Neural progenitor cell (in vitro differentiated cells): ENCODE data around the gene PLVAP. TPM values are rescaled to one million over a fixed set of nuclear protein-coding genes. Genes with fewer than 3 reads are reported as not detected.

ENCODE experiments used
- DNase-seq: peaks from one replicate; pipeline ENCODE4 v3.0.0-alpha.2; 2016; ENCODE audit warnings: low spot score
- H2AFZ ChIP-seq: fragments of 200-600 bp; sonication (generic); replicated peaks from 2 replicates; pipeline ENCODE4 v1.6.1; 2016; ENCODE audit warnings: antibody characterized with exemption
- H3F3A ChIP-seq: fragments of 200-600 bp; sonication (generic); 2 replicates; pipeline ENCODE4 v1.6.1; 2016; ENCODE audit warnings: antibody characterized with exemption, low read depth
- H3K27ac ChIP-seq: fragments of 200-600 bp; sonication (generic); 2 replicates; pipeline ENCODE4 v1.5.1; 2016; ENCODE audit warnings: mild to moderate bottlenecking
- H3K27me3 ChIP-seq: fragments of 200-600 bp; sonication (generic); 2 replicates; pipeline ENCODE4 v1.6.1; 2016; ENCODE audit warnings: mild to moderate bottlenecking, moderate library complexity
- H3K36me3 ChIP-seq: fragments of 200-600 bp; sonication (generic); 2 replicates; pipeline ENCODE4 v1.5.1; 2016
- H3K4me1 ChIP-seq: fragments of 200-600 bp; sonication (generic); 2 replicates; pipeline ENCODE4 v1.6.1; 2016; ENCODE audit warnings: mixed run types
- H3K4me2 ChIP-seq: fragments of 200-600 bp; sonication (generic); 2 replicates; pipeline ENCODE4 v1.6.1; 2016
- H3K4me3 ChIP-seq: fragments of 200-600 bp; sonication (generic); 2 replicates; pipeline ENCODE4 v1.5.1; 2016
- H3K79me2 ChIP-seq: fragments of 200-600 bp; sonication (generic); 2 replicates; pipeline ENCODE4 v1.6.1; 2016; ENCODE audit warnings: low read depth
- H3K9ac ChIP-seq: fragments of 200-600 bp; sonication (generic); 2 replicates; pipeline ENCODE4 v1.6.1; 2016
- H3K9me3 ChIP-seq: fragments of 200-600 bp; sonication (generic); 2 replicates; pipeline ENCODE4 v1.5.1; 2016; ENCODE audit warnings: low read depth
- H4K20me1 ChIP-seq: fragments of 200-600 bp; sonication (generic); 2 replicates; pipeline ENCODE4 v1.6.1; 2016; ENCODE audit warnings: low read depth
- H3K27ac Mint-ChIP-seq: 3 replicates; pipeline ENCODE4 v1.8.0; 2021; ENCODE audit warnings: mixed read lengths
- H3K27me3 Mint-ChIP-seq: 2 replicates; pipeline ENCODE4 v1.8.0; 2022; ENCODE audit warnings: low read depth, mild to moderate bottlenecking, inconsistent platforms, moderate library complexity, mixed read lengths; ENCODE audit not compliant: insufficient read depth
- H3K36me3 Mint-ChIP-seq: 3 replicates; pipeline ENCODE4 v1.8.0; 2021; ENCODE audit warnings: mixed read lengths
- H3K4me1 Mint-ChIP-seq: 3 replicates; pipeline ENCODE4 v1.8.0; 2021; ENCODE audit warnings: mixed read lengths
- H3K4me3 Mint-ChIP-seq: 3 replicates; pipeline ENCODE4 v1.8.0; 2021; ENCODE audit warnings: mild to moderate bottlenecking, moderate library complexity, mixed read lengths
- H3K9me3 Mint-ChIP-seq: 3 replicates; pipeline ENCODE4 v1.8.0; 2020; ENCODE audit warnings: mixed read lengths
- EZH2 ChIP-seq: fragments of 200-600 bp; sonication (generic); IDR thresholded peaks from 2 replicates; pipeline ENCODE4 v1.6.1; 2017; ENCODE audit warnings: antibody characterized with exemption, mild to moderate bottlenecking, moderate library complexity
- EZH2phosphoT487 ChIP-seq: fragments of 200-600 bp; sonication (generic); IDR thresholded peaks from 2 replicates; pipeline ENCODE4 v1.6.1; 2017; ENCODE audit warnings: antibody characterized with exemption
- total RNA-seq: library from RNA; depleted of rRNA; stranded (reverse); fragments of >200 nt; gene quantifications from 2 replicates; pipeline ENCODE4 v1.2.3, GENCODE V29; 2015; ENCODE audit warnings: low replicate concordance
- TF ChIP-seq, protein P1 (sequence below): fragments of 200-600 bp; sonication (generic); IDR thresholded peaks from 2 replicates; pipeline ENCODE4 v1.5.1; 2017; ENCODE audit warnings: antibody characterized with exemption, mild to moderate bottlenecking

PLVAP gene
- total RNA-seq, 1 donor from 2014 or later, result 0.11 TPM

DNA sequence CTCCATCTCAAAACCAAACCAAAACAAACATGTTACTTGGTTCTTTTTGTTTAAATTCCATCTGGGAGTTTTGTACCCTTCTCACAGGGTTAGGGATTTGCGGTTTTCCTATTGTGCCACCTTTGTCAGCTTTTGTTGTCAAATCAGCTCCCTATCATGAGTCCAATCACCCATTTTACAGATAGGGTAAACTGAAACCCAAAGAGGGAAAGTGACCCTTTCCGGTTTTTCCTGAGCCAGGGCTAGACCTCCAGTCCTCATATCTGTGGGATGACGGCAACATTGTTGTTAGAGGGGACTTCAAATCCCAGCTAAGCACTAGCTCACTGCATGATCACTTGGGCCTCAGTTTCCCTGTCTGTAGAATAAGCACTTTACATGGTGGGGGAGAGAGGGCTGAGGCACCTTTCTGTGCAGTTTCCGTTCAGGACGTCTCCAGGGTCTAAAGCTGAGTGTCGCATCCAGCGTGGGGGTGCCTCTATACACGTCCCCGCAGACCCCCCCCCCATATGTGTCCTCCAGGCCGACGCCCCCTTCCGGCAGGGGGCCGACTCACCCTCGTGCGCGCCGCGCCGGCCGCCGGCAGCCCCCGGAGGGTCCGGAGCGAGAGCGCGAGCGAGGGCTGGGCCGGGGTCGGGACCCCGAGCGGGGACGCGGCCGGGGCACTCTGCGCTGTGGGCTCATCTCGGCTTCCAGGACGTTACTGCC, 13.0 kb upstream of the PLVAP start:
- no peaks in the 10 kb centered on the region for H3K79me2 ChIP-seq
- peaks cover 4% of the 10 kb centered on the region for H3K9me3 ChIP-seq
- peaks cover 14% of the 10 kb centered on the region for H3K27me3 ChIP-seq
- peak overlapping the region; percentile 63 for H3K4me3 ChIP-seq
- no peak overlapping the region for H3K9ac ChIP-seq
- no peaks in the 10 kb centered on the region for H3K36me3 ChIP-seq
- H3K9me3 Mint-ChIP-seq, result peaks cover 8% of the 10 kb centered on the region
- DNase-seq, result no peak
- H3K4me1 Mint-ChIP-seq, result peaks cover 15% of the 10 kb centered on the region
- TF ChIP-seq EZH2 (peak; percentile 10), EZH2phosphoT487 (no peak)
- TF ChIP-seq, protein P1, sequence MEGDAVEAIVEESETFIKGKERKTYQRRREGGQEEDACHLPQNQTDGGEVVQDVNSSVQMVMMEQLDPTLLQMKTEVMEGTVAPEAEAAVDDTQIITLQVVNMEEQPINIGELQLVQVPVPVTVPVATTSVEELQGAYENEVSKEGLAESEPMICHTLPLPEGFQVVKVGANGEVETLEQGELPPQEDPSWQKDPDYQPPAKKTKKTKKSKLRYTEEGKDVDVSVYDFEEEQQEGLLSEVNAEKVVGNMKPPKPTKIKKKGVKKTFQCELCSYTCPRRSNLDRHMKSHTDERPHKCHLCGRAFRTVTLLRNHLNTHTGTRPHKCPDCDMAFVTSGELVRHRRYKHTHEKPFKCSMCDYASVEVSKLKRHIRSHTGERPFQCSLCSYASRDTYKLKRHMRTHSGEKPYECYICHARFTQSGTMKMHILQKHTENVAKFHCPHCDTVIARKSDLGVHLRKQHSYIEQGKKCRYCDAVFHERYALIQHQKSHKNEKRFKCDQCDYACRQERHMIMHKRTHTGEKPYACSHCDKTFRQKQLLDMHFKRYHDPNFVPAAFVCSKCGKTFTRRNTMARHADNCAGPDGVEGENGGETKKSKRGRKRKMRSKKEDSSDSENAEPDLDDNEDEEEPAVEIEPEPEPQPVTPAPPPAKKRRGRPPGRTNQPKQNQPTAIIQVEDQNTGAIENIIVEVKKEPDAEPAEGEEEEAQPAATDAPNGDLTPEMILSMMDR, result peak; percentile 50
- peaks cover 23% of the 10 kb centered on the region for H3K27me3 Mint-ChIP-seq
- no peaks in the 10 kb centered on the region for H4K20me1 ChIP-seq
- peak overlapping the region; percentile 83 for H3K4me2 ChIP-seq
- no peaks in the 10 kb centered on the region for H3K4me1 ChIP-seq
- H3K4me3 Mint-ChIP-seq, result peak overlapping the region; percentile 96
- peak overlapping the region; percentile 74 for H2AFZ ChIP-seq
- no peak overlapping the region for H3K27ac Mint-ChIP-seq
- H3K27ac ChIP-seq, result no peak overlapping the region
- H3K36me3 Mint-ChIP-seq, result no peaks in the 10 kb centered on the region
- peaks cover 26% of the 10 kb centered on the region for H3F3A ChIP-seq

DNA sequence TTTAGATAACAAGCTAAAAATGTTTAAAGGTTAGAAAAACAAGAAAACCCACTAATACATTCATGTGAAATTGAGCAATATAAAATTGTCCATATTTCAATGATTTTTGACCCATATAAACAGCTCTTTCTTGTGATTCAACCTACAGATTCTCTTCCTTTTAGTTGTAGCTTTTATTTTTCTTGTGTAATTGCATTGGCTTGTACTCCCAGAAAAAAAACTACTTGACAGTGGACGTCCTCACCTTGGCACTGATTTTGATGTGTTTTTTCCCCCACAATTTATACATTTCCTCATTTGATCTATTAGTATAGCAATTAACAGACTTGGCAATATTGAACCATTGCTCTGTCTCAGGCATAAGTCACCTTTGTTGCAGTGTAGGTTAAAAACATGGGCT, 12.1 kb upstream of the PLVAP start:
- Mint-ChIP-seq H3K27me3 (peaks cover 22% of the 10 kb centered on the region), H3K4me1 (peaks cover 14% of the 10 kb centered on the region)
- no peak for TF ChIP-seq EZH2phosphoT487
- TF ChIP-seq, protein P1, result no peak
- no peak for TF ChIP-seq EZH2

DNA sequence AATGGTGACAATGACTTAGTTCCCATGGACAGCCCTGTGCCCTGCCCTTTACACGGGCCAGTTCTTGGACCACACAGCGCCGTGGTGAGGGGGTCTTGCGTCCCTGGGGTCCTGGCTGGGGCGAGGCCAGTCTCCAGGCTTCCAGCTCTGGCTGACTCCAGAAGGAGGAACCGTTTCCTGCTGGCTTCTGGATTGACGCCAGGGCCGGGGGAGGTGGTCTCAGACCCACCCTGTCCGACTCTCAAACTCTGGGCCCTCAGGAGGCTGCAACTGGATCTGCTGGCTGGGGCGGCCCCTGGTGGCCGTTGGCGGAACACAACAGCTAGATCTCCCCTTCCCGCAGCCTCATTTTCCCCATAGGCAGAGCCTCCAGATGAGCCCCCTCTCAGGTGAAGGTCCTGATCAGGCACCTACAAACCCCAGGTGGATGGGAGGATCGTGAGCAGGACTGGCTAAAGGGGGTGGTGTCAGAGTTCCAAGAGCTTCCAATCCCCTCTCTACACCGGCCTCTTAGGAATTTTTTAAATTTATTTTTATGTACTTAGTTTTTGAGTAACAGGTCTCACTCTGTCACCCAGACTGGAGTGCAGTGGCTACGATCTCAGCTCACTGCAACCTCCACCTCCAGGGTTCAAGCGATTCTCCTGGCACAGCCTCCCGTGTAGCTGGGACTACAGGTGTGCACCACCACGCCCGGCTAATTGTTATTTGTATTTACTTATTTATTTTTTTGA, 8.9 kb upstream of the PLVAP start:
- H3K9me3 Mint-ChIP-seq, result peaks cover 9% of the 10 kb centered on the region
- H3K36me3 Mint-ChIP-seq, result no peaks in the 10 kb centered on the region
- peaks cover 21% of the 10 kb centered on the region for H3F3A ChIP-seq
- no peak overlapping the region for H3K4me3 ChIP-seq
- H2AFZ ChIP-seq, result peak overlapping the region; percentile 8
- TF ChIP-seq EZH2phosphoT487, result no peak
- TF ChIP-seq, protein P1, result peak; percentile 89
- no peak overlapping the region for H3K27ac ChIP-seq
- no peak overlapping the region for H3K4me3 Mint-ChIP-seq
- H3K27ac Mint-ChIP-seq, result peak overlapping the region; percentile 21
- peaks cover 14% of the 10 kb centered on the region for H3K27me3 ChIP-seq
- H3K79me2 ChIP-seq, result no peaks in the 10 kb centered on the region
- H3K4me1 Mint-ChIP-seq, result peaks cover 9% of the 10 kb centered on the region
- peak; percentile 85 for DNase-seq
- peaks cover 18% of the 10 kb centered on the region for H3K27me3 Mint-ChIP-seq
- H3K4me1 ChIP-seq, result no peaks in the 10 kb centered on the region
- no peaks in the 10 kb centered on the region for H3K36me3 ChIP-seq
- H3K4me2 ChIP-seq, result no peak overlapping the region
- H3K9me3 ChIP-seq, result peaks cover 4% of the 10 kb centered on the region
- H4K20me1 ChIP-seq, result no peaks in the 10 kb centered on the region
- no peak overlapping the region for H3K9ac ChIP-seq

More for the DNA sequence above, 12.1 kb upstream of the PLVAP start:
- Histone ChIP-seq H3K79me2 (no peaks in the 10 kb centered on the region), H2AFZ (no peak overlapping the region), H3K9me3 (peaks cover 4% of the 10 kb centered on the region), H3K27me3 (peaks cover 14% of the 10 kb centered on the region), H3K4me3 (no peak overlapping the region), H3F3A (peaks cover 26% of the 10 kb centered on the region), H3K9ac (no peak overlapping the region), H3K36me3 (no peaks in the 10 kb centered on the region), H3K4me1 (no peaks in the 10 kb centered on the region), H4K20me1 (no peaks in the 10 kb centered on the region), H3K4me2 (no peak overlapping the region), H3K27ac (no peak overlapping the region)
- Mint-ChIP-seq H3K36me3 (no peaks in the 10 kb centered on the region), H3K9me3 (peaks cover 8% of the 10 kb centered on the region), H3K4me3 (no peak overlapping the region), H3K27ac (no peak overlapping the region)
- no peak for DNase-seq
